Caco-2 (cell line): Measurements from ENCODE around the gene ATL1. TPM values are rescaled to one million over a fixed set of nuclear protein-coding genes. Genes with fewer than 3 reads are reported as not detected.

Experiments used
- BruUV-seq: library from RNA; stranded (reverse); fragments of 400-500 nt; replicated peaks from 2 replicates; lab custom pipeline; 2021; lab: Mats Ljungman, UMichigan
- CTCF ChIA-PET: fragments of 300-600 bp; sonication (Branson Sonifier 250); formaldehyde crosslinking; loops from one replicate; lab custom pipeline; 2022; ENCODE audit warnings: antibody characterized with exemption; lab: Charles Lee
- POLR2A ChIA-PET: fragments of 300-600 bp; sonication (Branson Sonifier 250); formaldehyde crosslinking; loops from one replicate; lab custom pipeline; 2022; ENCODE audit warnings: antibody characterized with exemption; lab: Charles Lee
- DNase-seq, 2 experiments: peaks; one replicate each; pipeline versions ENCODE4 v3.0.0 to v3.0.0-alpha.2; 2020 to 2022
- H3K27me3 ChIP-seq: replicated peaks from 2 replicates; pipeline ENCODE4 v1.6.0; 2011; ENCODE audit warnings: low read length; ENCODE audit not compliant: control insufficient read depth, insufficient read depth
- H3K36me3 ChIP-seq: 2 replicates; pipeline ENCODE4 v1.5.1; 2011; ENCODE audit warnings: low read length; ENCODE audit not compliant: control insufficient read depth, insufficient read depth
- H3K4me1 ChIP-seq: fragments of 250-450 bp; sonication (Bioruptor Pico); 2 replicates; pipeline ENCODE4 v1.5.1; 2020; ENCODE audit warnings: mild to moderate bottlenecking
- H3K4me3 ChIP-seq: 2 replicates; pipeline ENCODE4 v1.5.1; 2011; ENCODE audit warnings: low read depth, mild to moderate bottlenecking, control low read depth, low read length
- H3K9me3 ChIP-seq: fragments of 250-450 bp; sonication (Bioruptor Pico); 2 replicates; pipeline ENCODE4 v1.5.1; 2020; ENCODE audit warnings: mild to moderate bottlenecking, moderate library complexity
- H3K27ac Mint-ChIP-seq: one replicate; pipeline ENCODE4 v1.8.0; 2022; ENCODE audit warnings: mixed read lengths; ENCODE audit not compliant: unreplicated experiment
- H3K27me3 Mint-ChIP-seq: one replicate; pipeline ENCODE4 v1.8.0; 2022; ENCODE audit warnings: mixed read lengths; ENCODE audit not compliant: insufficient read depth, unreplicated experiment
- H3K36me3 Mint-ChIP-seq: one replicate; pipeline ENCODE4 v1.8.0; 2022; ENCODE audit warnings: mild to moderate bottlenecking, mixed read lengths; ENCODE audit not compliant: insufficient read depth, unreplicated experiment
- H3K4me1 Mint-ChIP-seq: one replicate; pipeline ENCODE4 v1.8.0; 2022; ENCODE audit warnings: low read depth, mixed read lengths; ENCODE audit not compliant: unreplicated experiment
- H3K4me3 Mint-ChIP-seq: one replicate; pipeline ENCODE4 v1.8.0; 2022; ENCODE audit warnings: mild to moderate bottlenecking, moderate library complexity, mixed read lengths; ENCODE audit not compliant: unreplicated experiment
- H3K9me3 Mint-ChIP-seq: one replicate; pipeline ENCODE4 v1.8.0; 2022; ENCODE audit warnings: mixed read lengths; ENCODE audit not compliant: unreplicated experiment
- CTCF ChIP-seq, 2 experiments: fragments of 200-600 bp in 1 of 2; IDR thresholded peaks; 1 replicate in 1 of 2; 2 replicates in 1 of 2; pipeline versions ENCODE4 v1.5.1 to v1.8.0; 2011 to 2022; ENCODE audit warnings: antibody characterized with exemption in 1 of 2, control low read depth in 1 of 2, inconsistent platforms in 1 of 2, low read depth in 1 of 2, low read length in 1 of 2, mild to moderate bottlenecking in 1 of 2, moderate library complexity in 1 of 2; ENCODE audit not compliant: insufficient read depth in 1 of 2, severe bottlenecking in 1 of 2, unreplicated experiment in 1 of 2
- intact Hi-C: fragments of 100-400 bp; cut with micrococcal nuclease; formaldehyde crosslinking; loops from one replicate; pipeline ENCODE4 v1.10.0; 2022; ENCODE audit not compliant: unreplicated experiment
- total RNA-seq: library from RNA; stranded (reverse); gene quantifications from 2 replicates; pipeline ENCODE4 v1.2.3, GENCODE V29; 2022

ATL1 gene
- total RNA-seq, 1 experiment from 2014 or later, result 1.1 TPM

- Histone ChIP-seq H3K9me3 (no peaks in the 10 kb centered on the region), H3K36me3 (no peaks in the 10 kb centered on the region), H3K27me3 (no peaks in the 10 kb centered on the region), H3K4me1 (peaks cover 18% of the 10 kb centered on the region), H3K4me3 (no peak overlapping the region)
- DNase-seq, result no peak
- H3K36me3 Mint-ChIP-seq, result peaks cover 10% of the 10 kb centered on the region
- no peak overlapping the region for H3K27ac Mint-ChIP-seq
- no peak overlapping the region for H3K4me3 Mint-ChIP-seq
- no peaks in the 10 kb centered on the region for H3K27me3 Mint-ChIP-seq
- intact Hi-C loops, result no loop called here
- no TSS peak for BruUV-seq
- POLR2A ChIA-PET, result no interaction called here
- no peaks in the 10 kb centered on the region for H3K9me3 Mint-ChIP-seq
- CTCF ChIA-PET, result no interaction called here
- peaks cover 31% of the 10 kb centered on the region for H3K4me1 Mint-ChIP-seq
- TF ChIP-seq CTCF (IDR thresholded peaks at IDR 0.05; ENCODE audit: insufficient read depth in 1 of 2, low read depth in 1 of 2, low read length in 1 of 2, severe bottlenecking in 1 of 2, unreplicated experiment in 1 of 2), result no peak
Measured at GRCh38 chr14:50528000-50528399, 31.9 kb upstream of the ATL1 start.

GRCh38 chr14:50529288-50530179, 30.4 kb upstream of the ATL1 start:
- intact Hi-C loops, result loop anchor here (5.0 kb wide), 4 partner anchors 132 to 662 kb away; partner anchors contain the start of genes CDKL1 and VCPKMT
- H3K4me1 ChIP-seq, result peaks cover 14% of the 10 kb centered on the region
- H3K9me3 ChIP-seq, result no peaks in the 10 kb centered on the region
- H3K27me3 ChIP-seq, result no peaks in the 10 kb centered on the region
- H3K27ac Mint-ChIP-seq, result no peak overlapping the region
- peaks cover 22% of the 10 kb centered on the region for H3K4me1 Mint-ChIP-seq
- no peak overlapping the region for H3K4me3 ChIP-seq
- ChIA-PET CTCF (no interaction called here), POLR2A (no interaction called here)
- BruUV-seq, result no TSS peak
- H3K9me3 Mint-ChIP-seq, result no peaks in the 10 kb centered on the region
- no peaks in the 10 kb centered on the region for H3K36me3 ChIP-seq
- no peak for TF ChIP-seq CTCF (IDR thresholded peaks at IDR 0.05; ENCODE audit: insufficient read depth in 1 of 2, low read depth in 1 of 2, low read length in 1 of 2, severe bottlenecking in 1 of 2, unreplicated experiment in 1 of 2)
- no peaks in the 10 kb centered on the region for H3K27me3 Mint-ChIP-seq
- peaks cover 4% of the 10 kb centered on the region for H3K36me3 Mint-ChIP-seq
- H3K4me3 Mint-ChIP-seq, result peak overlapping the region; percentile 41
- DNase-seq, result no peak

- Mint-ChIP-seq H3K4me1 (peaks cover 22% of the 10 kb centered on the region), H3K4me3 (peak overlapping the region; percentile 82), H3K27ac (no peak overlapping the region), H3K36me3 (peaks cover 4% of the 10 kb centered on the region), H3K27me3 (no peaks in the 10 kb centered on the region), H3K9me3 (no peaks in the 10 kb centered on the region)
- no peak overlapping the region for H3K4me3 ChIP-seq
- no peaks in the 10 kb centered on the region for H3K36me3 ChIP-seq
- ChIA-PET POLR2A (no interaction called here), CTCF (no interaction called here)
- H3K27me3 ChIP-seq, result no peaks in the 10 kb centered on the region
- no TSS peak for BruUV-seq
- no peak for TF ChIP-seq CTCF (IDR thresholded peaks at IDR 0.05; ENCODE audit: insufficient read depth in 1 of 2, low read depth in 1 of 2, low read length in 1 of 2, severe bottlenecking in 1 of 2, unreplicated experiment in 1 of 2)
- peaks cover 14% of the 10 kb centered on the region for H3K4me1 ChIP-seq
- H3K9me3 ChIP-seq, result no peaks in the 10 kb centered on the region
- intact Hi-C loops, result loop anchor here (5.0 kb wide), 4 partner anchors 133 to 663 kb away; partner anchors contain the start of genes CDKL1 and VCPKMT
- DNase-seq, result no peak
Measured at GRCh38 chr14:50530358-50530757, 29.6 kb upstream of the ATL1 start.
